Stimulated activated naive CD4-positive, alpha-beta T cell treated with Interleukin-2 at 50 U/mL for 16 hours (primary cell): ENCODE data around the gene TEX53.
A peak's percentile ranks its signal among the peaks of the same experiment; 100 is the strongest.

Experiments
- DNase-seq: peaks from one replicate; lab custom pipeline; 2025; lab: John Stamatoyannopoulos, UW

TEX53 gene

DNA sequence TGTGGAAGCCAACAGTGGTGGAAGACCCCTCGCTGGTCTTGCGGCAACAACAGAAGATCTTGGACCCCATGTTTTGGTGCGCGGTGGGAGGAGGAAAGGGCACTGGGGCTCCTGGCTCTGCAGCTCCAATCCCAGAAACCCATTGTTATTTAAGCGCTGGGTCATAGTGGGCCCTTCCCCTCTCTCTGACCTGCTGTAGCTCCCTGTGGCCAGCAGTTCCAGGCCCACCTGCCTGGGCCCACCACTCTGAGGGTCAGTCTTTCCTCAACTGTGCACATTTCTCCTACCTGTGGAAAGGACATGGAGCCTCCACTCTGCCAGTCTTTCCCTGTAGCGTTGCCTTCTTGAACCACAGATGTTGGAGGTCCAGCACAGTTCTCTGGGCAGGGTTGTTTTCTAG is at the start of gene TEX53:
TEX53 (minus strand) TSS at position 101 of the 400 bp plus-strand sequence; CDS start at position 70, 31 bp downstream.
- no peak for DNase-seq

DNA sequence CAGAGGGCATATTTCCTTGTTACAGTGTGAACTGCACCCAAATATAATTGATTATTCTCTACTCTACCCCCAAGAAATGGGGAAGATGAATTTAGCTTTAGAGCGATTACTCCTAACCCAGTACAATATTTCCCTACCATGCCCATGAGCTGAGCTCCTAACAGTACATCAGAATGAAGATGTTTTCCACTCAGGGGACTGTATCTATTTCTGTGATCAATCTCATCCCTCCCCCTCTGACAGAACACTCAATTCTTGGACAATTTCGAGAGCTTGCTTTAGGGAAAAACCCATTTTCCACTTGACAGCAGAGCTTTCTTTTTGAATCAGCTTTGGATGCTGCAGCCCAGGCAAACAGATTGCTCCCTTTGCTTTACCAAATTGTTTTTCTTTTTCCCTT is 49.1 kb upstream of the TEX53 start:
- no peak for DNase-seq

DNA sequence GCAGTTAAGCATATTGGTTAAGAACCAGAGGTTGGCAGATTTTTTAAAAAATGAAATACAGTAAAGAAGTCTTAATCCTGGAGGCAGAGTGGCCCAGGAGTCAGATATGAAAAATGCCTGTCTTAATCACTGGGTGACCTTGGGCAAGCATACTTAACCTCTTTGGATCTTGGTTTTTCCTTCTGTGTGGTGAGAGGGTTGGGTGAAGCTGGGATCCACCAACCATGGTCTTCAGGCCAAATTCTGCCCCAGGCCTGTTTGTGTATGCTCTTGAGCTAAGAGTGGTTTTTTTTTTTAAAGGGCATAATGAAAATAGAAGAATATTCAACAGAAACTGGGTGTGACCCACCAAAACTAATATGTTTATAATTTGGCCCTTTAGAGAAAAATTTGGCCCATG is 44.4 kb upstream of the TEX53 start:
- DNase-seq: no peak

DNA sequence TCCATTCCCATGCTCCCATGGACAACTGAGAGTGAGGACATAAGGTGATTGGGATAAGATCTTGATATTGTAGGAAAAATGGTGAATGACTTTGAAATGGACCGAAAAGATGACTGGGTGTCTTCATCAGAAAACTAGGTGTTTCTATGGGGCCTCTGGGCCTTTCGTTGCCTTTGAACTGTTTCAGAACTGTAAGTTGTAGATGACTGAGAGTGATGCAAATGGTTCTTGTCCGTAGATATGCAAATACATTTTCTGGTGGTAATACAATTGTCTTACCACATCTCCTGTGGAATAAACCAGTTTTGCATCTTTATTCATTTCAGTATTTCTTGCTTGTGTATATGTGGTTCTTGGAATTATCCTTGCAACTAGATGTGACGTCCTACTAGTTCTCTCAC is 40.3 kb upstream of the TEX53 start:
- no peak for DNase-seq

DNA sequence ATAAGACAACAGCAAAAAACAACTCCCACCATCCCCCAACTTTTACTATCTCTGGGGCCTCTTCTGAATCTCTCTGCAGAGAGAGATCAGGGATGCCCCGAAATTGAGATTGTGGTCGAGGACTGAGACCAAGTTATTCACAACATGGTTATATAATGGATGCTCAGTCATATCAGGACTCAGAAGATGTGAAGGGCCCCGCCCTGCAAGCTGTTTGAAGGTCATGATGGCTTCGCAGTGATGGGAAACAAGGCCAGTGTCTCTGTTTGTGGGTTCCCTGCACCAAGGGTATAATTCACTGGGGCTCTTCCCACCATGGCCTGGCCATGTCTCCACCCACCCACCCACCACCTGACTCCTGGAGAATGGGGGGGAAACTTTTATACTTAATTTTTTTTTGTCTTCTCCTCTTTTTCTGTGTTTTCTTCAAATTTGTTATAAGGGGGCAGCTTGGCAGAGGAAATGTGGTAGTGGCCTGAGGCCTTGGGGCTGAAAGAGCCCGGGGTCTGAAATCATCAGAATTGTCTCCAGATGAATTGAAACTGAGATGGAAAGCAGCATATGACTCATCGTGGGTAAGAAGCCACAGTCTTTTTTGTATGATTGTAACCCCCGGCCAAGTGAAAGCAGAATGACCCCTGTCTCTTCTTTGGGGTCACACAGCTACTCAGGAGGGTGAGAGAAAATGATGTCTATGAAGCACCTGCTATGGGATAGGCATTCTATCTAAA is 39.4 kb upstream of the TEX53 start:
- peak; percentile 66 for DNase-seq

DNA sequence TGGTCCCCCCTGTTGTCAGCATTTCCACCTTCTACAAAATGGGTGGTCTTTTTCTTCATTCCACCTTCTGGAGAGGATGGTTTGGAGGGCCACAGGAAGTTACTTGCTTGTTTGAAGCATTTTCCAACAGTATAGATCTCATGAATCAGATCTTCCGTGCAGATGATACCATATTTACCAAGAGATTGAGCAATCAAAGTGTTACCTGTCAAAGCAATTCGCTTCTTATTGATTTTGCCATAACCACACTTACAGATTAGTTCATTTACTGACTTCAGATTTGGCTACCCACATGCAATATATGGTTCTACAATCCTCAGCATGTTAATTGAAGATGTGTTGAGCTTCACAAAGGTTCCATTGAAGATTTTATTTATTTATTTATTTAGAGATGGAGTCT is 38.3 kb upstream of the TEX53 start:
- DNase-seq: no peak

DNA sequence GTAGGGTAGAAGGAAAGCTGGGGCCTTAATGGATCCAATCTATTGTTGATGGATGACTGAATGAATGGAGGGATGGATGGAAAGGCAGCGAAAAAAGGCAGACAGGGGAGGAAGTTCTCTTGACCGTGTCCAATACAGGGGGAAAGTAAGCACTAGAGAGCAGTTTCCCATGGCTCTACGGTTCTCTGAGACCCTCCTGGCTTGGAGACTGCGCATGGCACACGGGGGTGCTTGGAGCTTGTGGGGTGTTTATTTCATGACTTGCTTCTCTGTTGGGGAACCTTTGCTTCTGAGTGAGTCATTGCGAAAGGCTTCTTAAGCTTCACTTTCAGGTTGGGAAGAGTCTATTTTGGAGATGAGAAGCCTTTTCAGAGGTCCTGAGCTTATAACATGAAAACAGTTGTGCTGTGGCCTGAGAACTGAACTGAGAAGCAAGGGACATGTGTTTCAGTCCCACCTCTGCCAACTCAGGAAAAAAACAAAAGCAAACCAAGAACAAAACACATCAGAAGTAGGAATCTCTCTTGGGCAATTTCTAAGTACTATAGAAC is 37.2 kb upstream of the TEX53 start:
- DNase-seq: no peak

DNA sequence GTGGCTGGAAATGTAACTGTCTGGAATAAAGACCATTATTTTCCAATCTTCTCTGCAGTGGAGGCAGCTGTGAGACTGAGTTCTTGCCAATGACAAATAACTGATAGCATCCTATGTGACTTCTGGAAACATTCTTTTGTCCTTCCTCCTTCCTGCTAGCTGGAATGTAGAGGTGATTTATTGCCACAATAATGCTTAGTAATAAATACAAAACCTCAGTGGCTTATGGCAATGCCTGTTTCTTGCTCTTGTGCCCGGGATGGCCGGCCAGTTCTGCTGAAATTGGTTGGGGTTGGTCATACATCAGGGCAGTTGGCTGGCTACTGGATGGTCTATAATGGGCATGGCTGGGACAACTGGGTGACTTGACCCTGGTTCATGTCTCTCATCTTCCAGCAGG is 36.5 kb upstream of the TEX53 start:
- no peak for DNase-seq

DNA sequence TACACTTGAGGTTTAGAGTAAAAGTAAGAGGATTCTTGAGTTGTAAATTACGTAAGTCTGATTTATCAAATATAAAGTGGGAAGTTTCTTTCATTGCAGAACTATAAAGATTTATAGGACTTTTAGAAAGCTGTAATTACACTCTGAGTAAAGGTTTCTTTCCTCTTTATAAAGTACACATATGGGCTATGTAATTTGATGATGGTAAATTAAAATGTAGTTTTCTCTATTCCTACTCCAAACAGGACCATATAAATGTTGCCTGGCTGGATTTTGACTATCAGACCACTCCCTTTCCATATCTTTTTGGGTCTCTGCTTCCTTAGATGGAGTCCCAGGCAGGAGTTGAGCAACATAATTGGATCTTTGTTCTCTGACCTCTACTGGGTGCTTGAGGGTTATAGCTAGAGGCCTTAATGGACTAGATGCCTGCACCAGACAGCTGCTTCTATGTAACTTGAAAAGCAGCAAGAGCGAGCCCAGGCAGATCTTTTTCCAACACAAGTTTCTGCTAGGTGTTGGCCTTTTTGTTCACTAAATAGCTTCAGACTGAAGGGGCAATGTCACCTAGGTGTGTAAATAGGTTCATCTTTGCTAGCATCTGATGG is 35.7 kb upstream of the TEX53 start:
- DNase-seq: no peak

DNA sequence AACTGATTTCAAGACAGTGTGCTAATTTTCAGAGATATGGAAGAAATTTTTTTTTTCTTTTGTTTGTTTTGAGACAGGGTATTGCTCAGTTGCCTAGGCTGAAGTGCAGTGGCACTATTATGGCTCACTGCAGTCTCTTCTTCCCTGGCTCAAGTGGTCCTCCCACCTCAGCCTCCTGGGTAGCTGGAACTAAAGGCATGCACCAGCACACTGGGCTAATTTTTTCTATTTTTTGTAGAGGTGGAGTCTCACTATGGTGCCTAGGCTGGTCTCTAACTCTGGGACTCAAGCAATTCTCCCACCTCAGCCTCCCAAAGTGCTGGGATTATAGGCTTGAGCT is 34.3 kb upstream of the TEX53 start:
- DNase-seq: no peak

DNA sequence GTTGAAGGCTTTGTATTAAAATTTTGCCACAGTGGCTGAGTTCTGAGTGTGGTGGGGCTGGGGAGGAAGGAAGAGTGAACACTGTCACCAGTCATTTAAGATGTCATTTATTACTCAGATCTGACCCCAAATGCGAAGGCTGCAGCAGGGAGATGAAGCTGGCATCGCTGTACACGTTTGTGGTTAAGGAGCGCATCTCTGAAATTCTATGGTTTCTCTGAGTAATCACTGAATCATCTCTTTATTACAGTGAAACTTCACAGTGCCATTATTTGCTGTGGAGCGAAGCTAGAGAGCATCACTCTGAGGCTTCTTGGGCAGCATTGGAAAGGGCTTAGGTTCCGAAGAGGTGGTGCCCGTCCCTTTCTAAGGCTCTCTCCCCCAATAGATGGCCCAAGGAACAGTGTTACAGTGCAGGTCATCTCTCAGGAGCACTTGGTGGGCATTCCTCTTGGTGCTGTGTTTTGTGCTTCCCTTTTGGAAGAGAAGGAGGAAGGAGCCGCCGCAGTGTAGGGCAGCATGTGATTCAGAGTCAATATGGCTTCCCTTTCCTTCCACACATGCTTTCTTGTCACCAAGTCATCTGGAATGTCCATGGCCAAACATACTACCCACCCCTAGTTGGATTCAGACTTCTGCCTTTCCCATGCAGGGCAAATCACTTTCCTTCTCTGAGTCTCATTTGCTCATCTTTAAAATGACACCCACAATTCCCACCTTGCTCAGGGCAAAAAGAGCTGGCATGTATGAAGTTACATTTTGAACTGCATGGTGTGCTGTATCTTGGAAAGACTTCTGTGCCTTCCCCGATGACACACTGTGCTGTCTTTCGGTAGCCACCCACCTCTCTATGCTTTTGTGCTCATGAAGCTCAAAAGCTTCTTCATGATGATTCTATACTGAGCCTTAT is 33.7 kb upstream of the TEX53 start:
- DNase-seq: peak; percentile 78

DNA sequence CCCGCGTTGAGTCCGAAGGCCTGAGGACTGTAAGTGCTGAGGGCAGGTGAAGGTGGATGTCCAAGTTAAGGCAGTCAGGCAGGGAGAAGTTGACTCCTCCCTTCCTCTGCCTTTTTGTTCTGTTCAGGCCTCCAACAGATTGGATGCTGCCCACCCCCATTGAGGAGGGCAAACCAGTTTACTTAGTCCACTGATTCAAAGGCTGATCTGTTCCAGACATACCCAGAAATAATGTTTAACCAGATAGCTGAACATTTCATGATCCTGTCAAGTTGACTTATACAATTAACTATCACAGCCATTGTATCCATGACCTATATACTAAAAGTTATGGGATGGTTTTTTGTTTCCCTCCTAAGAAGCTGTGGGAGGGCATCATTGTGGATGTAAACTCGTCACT is 32.7 kb upstream of the TEX53 start:
- DNase-seq: no peak

DNA sequence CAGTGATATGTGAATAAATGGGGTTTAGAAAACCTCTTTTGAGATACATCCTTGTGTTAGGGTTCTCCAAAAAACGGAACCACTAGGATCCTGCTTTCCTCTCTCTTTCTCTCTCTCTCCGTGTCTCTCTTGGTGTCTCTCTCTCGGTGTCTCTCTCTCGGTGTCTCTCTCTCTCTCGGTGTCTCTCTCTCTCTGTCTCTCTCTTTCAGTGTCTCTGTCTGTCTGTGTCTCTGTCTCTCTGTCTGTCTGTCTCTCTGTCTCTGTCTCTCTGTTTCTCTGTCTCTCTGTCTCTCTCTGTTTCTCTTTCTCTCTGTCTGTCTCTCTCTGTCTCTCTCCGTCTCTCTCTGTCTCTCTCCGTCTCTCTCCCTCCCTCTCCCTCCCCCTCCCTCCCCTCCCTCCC is 32.2 kb upstream of the TEX53 start:
- no peak for DNase-seq

DNA sequence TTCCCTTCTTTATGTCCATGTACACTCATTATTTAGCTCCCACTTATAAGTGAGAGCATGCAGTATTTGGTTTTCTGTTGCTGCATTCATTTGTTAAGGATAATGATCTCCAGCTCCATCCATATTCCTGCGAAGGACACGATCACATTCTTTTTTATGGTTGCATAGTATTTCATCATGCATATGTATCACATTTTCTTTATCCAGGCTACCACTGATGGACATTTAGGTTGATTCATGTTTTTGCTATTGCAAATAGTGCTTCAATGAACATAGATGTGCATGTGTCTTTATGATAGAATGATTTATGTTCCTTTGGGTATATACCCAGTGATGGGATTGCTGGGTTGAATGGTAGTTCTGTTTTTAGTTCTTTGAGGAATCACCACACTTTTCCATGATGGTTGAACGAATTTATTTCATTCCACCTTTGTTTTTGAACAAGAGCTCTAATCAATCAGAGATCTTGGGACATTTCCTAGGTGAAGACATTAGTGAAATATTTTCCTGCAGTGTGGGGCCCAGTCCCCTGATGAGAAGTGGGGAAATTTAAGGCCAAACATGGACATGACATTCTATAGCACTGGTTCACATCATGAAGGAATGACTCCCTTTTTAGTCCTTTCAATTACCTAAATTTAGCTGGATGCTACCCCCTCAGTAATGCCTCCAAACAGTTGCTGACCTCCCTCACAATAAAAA is 31.5 kb upstream of the TEX53 start:
- no peak for DNase-seq

DNA sequence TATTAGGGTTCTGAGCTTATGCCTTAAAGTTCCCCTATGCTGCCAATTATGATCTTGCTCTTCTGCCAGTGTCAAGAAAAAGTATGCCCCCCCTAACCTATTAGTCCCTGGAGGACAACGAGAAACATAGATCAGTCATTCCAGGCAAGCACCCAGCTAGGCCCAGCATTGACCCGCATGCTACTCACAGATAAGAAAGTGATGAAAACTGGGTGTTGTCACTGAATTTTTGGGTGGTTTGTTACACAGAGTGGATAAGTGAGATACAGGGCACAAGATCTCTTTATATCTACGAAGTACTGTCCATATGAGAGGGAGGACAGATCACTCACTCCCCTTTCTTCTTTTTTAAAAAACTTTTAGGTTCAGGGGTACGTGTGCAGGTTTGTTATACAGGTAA is 30.8 kb upstream of the TEX53 start:
- DNase-seq: no peak

DNA sequence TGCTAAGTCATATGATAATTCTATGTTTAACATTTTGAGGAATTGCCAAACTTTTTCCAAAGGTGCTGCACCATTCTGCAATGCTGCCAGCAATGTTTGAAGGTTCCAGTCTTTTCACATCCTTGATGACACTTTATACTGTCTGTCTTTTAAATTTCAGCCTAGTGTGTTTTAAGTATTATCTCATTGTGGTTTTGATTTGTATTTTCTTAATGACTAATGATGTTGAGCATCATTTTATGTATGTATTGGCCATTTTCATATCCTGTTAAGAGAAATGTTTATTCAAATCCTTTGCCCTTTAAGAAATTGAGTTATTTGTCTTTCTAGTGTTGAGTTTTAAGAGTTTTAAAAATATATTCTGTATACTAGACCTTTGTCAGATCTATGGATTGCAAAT is 29.4 kb upstream of the TEX53 start:
- no peak for DNase-seq

DNA sequence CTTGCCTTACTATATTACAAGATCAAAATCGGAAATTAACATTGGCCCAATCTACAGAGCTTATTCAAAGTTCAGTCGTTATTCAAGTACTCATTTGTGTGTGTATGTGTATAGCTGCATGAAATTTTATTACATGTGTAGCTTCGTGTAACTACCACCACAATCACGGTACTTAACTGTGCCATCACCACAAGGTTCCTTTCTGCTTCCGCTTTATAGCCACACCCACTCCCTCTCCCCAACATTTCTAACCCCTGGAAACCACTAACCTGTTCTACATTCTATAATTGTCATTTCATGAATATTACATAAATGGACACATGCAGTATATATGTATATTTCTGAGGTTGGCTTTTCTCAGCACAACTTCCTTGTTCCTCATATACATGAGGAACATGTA is 28.3 kb upstream of the TEX53 start:
- no peak for DNase-seq

DNA sequence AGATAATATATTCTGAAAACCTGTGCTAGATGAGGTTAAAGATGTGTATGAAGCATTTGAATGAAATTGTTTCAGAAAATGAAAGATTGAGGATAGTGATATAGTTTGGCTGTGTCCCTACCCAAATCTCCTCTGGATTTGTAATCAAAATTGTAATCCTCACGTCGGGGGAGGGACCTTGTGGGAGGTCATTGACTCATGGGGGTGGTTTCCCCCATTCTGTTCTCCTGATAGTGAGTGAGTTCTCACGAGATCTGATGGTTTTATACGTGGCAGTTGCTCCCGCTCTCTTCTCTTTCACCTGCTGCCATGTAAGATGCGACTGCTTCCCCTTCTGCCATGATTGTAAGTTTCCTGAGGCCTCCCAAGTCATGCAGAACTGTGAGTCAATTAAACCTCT is 26.4 kb upstream of the TEX53 start:
- DNase-seq: peak; percentile 19

DNA sequence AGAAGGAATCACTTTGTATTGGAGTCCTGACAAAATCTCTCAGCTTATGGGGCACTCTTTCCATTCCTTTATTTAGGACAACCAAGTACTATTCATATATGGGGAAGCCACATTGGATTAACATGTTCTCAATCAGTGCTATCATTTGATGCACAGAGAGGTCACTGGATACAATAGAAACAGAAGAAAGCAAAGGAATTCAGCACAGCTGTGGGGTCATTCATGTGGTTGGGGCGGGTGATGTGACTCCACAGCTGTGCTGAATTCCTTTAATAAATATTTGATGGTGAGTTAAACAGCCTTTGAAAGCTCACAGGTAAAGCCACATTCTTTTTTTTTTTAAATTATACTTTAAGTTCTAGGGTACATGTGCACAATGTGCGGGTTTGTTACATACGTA is 25.2 kb upstream of the TEX53 start:
- no peak for DNase-seq

DNA sequence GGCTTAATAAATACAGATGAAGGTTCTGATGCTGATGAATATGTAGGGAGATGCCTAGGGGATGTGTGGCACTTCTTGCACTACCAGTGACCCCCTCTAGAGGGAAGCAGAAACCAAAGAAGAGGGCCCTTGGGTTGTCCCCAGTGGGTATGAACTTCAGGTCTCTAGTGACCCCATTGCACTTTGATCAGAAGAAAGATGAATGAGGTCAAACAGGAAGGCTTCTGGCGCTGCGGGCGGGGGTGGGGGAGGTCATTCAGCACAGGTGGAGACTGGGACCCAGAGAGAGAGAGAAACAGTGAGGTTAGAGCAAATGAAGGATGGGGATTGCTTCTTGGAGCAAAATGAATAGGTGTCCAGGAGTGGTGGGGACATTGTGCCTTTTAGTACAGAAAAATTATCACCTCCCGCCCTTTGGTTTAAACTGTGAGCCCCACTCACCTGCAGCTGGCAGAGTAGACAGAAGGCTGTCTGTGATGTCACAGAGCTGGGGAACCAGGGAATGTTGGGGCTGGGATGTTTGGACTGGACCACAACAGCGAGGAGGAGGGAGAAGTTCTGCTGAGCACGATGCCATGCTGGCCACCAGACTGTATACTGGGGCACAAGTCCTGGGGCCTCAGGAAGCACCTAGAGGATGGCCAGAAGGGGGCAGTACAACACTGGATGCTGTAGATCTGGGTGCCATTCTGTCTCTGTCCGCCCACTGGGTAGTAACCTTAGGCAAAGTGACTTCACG is 24.2 kb upstream of the TEX53 start, which contains the start of gene TEX48:
TEX48 (minus strand) TSS at position 599 of the 739 bp plus-strand sequence. CDS start 10,469 bp downstream, outside the sequence.
- DNase-seq: peak; percentile 78

DNA sequence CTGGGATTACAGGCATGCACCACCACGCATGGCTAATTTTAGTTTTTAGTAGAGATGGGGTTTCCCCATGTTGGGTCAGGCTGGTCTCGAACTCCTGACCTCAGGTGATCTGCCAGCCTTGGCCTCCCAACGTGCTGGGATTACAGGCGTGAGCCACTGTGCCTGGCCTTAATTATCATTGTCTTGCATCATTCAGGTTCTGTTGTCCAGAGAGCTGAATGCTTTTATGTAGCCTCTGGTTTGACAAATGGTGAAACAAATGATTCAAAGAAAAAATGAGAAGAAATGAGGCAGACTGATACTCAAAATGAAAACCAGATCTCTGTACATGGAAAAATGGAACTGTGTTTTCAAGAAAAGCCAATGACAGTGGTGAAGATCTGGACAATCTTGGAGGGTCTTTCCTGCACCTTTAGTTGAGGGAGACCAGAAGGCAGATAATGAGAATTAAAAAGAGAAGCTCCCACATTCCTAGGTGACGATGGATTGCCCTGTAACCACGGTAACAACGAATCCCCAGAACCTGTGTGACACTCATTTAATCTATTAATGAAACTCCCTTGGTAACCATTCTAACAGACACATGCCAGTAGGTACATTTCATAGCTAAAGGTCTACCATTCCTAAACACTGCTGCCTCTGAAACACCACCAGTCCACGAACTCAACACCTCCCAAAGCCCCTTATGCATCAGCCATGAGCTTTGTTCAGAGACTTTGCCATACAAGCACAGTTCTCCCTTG is 22.8 kb upstream of the TEX53 start:
- DNase-seq: no peak
